Nucleus accumbens (tissue), 56 donors: ENCODE data around the gene EPN1.

ENCODE experiments used
- DNase-seq, 56 donors: peaks; one replicate each; lab custom pipeline; 2025; lab: John Stamatoyannopoulos, UW

Gene EPN1

GRCh38 chr19:55690769-55691545 is 15.9 kb downstream of the EPN1 start:
- DNase-seq, result no peak

GRCh38 chr19:55691561-55692481 is 16.8 kb downstream of the EPN1 start:
- DNase-seq, result no peak

GRCh38 chr19:55692681-55693081 is 17.7 kb downstream of the EPN1 start:
- DNase-seq, result no peak

- peak in 10 of 56 donors; percentile 3 to 44 (median 20) for DNase-seq
Observed at GRCh38 chr19:55693336-55693974, 18.4 kb downstream of the EPN1 start.

GRCh38 chr19:55694241-55694655 is 19.2 kb downstream of the EPN1 start:
- no peak for DNase-seq

GRCh38 chr19:55694656-55695491 is 19.8 kb downstream of the EPN1 start:
- no peak for DNase-seq

GRCh38 chr19:55695511-55696290 is 20.7 kb downstream of the EPN1 start:
- no peak for DNase-seq

- DNase-seq, result no peak
Observed at GRCh38 chr19:55696301-55697068, 21.5 kb downstream of the EPN1 start.

- DNase-seq, result no peak
Observed at GRCh38 chr19:55697069-55697440, 22.0 kb downstream of the EPN1 start.

- no peak for DNase-seq
Observed at GRCh38 chr19:55697698-55698097, 22.7 kb downstream of the EPN1 start.

- no peak for DNase-seq
Observed at GRCh38 chr19:55698256-55698655, 23.2 kb downstream of the EPN1 start.

- DNase-seq, result no peak
Observed at GRCh38 chr19:55699221-55699620, 24.2 kb downstream of the EPN1 start.

GRCh38 chr19:55700813-55701212 is 25.8 kb downstream of the EPN1 start:
- DNase-seq, result no peak

GRCh38 chr19:55702131-55702627 is 27.2 kb downstream of the EPN1 start:
- DNase-seq, result no peak

- DNase-seq, result peak in 25 of 56 donors; percentile 0 to 43 (median 16)
Observed at GRCh38 chr19:55703790-55704215, 28.8 kb downstream of the EPN1 start.

GRCh38 chr19:55704494-55705245 is 29.6 kb downstream of the EPN1 start:
- DNase-seq, result no peak

GRCh38 chr19:55705972-55706371 is 30.9 kb downstream of the EPN1 start:
- no peak for DNase-seq

GRCh38 chr19:55711719-55712118 is 36.7 kb downstream of the EPN1 start:
- no peak for DNase-seq
